Activated CD4-positive, alpha-beta T cell treated with anti-CD3 and anti-CD28 coated beads, Interleukin-2, amount 50 U/mL, for 1 hour (primary cell): ENCODE data around the gene DEDD2.
"Not testable (repeated sequence)": the region's sequence is repeated elsewhere in the genome, so short reads cannot be mapped to it uniquely, and the experiment has no call there.

ENCODE experiments used
- DNase-seq: peaks from one replicate; pipeline ENCODE4 v3.0.0-alpha.2; 2020

Gene DEDD2

GRCh38 chr19:42217520-42218437, at the start of gene DEDD2:
Gene DEDD2, minus strand, starts transcription at chr19:42217677. Its CDS starts 670 bp downstream, at chr19:42217007.
- peak; percentile 100 for DNase-seq

GRCh38 chr19:42266928-42267603, 49.6 kb upstream of the DEDD2 start:
- not testable (repeated sequence) for DNase-seq

- DNase-seq, result not testable (repeated sequence)
These were observed 48.6 kb upstream of the DEDD2 start for GRCh38 chr19:42266105-42266504.

GRCh38 chr19:42261763-42262162, 44.3 kb upstream of the DEDD2 start:
- no peak for DNase-seq

- DNase-seq, result not testable (repeated sequence)
These were observed 40.4 kb upstream of the DEDD2 start for GRCh38 chr19:42257842-42258241.

GRCh38 chr19:42255766-42256745, 38.6 kb upstream of the DEDD2 start:
- DNase-seq, result no peak

- peak; percentile 93 for DNase-seq
These were observed 37.6 kb upstream of the DEDD2 start, which contains the start of gene ERF for GRCh38 chr19:42254850-42255765. Gene ERF, minus strand, starts transcription at chr19:42255128. Its CDS starts 129 bp downstream, at chr19:42254999.

GRCh38 chr19:42254089-42254849, 36.8 kb upstream of the DEDD2 start:
- DNase-seq, result peak; percentile 76

- DNase-seq, result peak; percentile 62
These were observed 36.0 kb upstream of the DEDD2 start for GRCh38 chr19:42253245-42254088.

GRCh38 chr19:42252365-42253244, 35.1 kb upstream of the DEDD2 start:
- no peak for DNase-seq

GRCh38 chr19:42251572-42252358, 34.3 kb upstream of the DEDD2 start:
- DNase-seq, result no peak

- DNase-seq, result no peak
These were observed 33.4 kb upstream of the DEDD2 start for GRCh38 chr19:42250666-42251531.

- DNase-seq, result no peak
These were observed 32.7 kb upstream of the DEDD2 start for GRCh38 chr19:42250183-42250665.

GRCh38 chr19:42249769-42250168, 32.3 kb upstream of the DEDD2 start:
- no peak for DNase-seq

- no peak for DNase-seq
These were observed 31.8 kb upstream of the DEDD2 start for GRCh38 chr19:42249149-42249750.
